Bronchial epithelial cell (primary cell): ENCODE results near the gene KLHDC7B. TPM values are rescaled to one million over a fixed set of nuclear protein-coding genes. Genes with fewer than 3 reads are reported as not detected.

Source experiments
- DNase-seq: peaks from one replicate; pipeline ENCODE4 v3.0.0-alpha.2; 2010; ENCODE audit warnings: low read depth
- FAIRE-seq: peaks from 2 replicates; lab custom pipeline; 2011; peaks lifted over from hg19 to GRCh38; lab: Jason Lieb, UNC
- H3K27me3 ChIP-seq: 2 replicates; pipeline ENCODE4 v1.5.1; 2011; ENCODE audit warnings: low read length; ENCODE audit not compliant: control insufficient read depth, insufficient read depth
- H3K36me3 ChIP-seq: 2 replicates; pipeline ENCODE4 v1.5.1; 2011; ENCODE audit warnings: low read length; ENCODE audit not compliant: control insufficient read depth, insufficient read depth
- H3K4me3 ChIP-seq: 2 replicates; pipeline ENCODE4 v1.5.1; 2011; ENCODE audit warnings: mild to moderate bottlenecking, low read depth, low read length, control low read depth
- total RNA-seq: library from RNA; depleted of rRNA; stranded (reverse); fragments of >200 nt; gene quantifications from 2 replicates; pipeline ENCODE4 v1.2.1, GENCODE V29; 2014
- TF ChIP-seq, protein P1 (sequence below): IDR thresholded peaks from 2 replicates; pipeline ENCODE4 v1.5.1; 2011; ENCODE audit warnings: mild to moderate bottlenecking, moderate library complexity, low read length, control low read depth, inconsistent platforms; ENCODE audit not compliant: insufficient read depth, severe bottlenecking

KLHDC7B gene
- total RNA-seq, 1 donor from 2014 or later: 0.26 TPM

DNA sequence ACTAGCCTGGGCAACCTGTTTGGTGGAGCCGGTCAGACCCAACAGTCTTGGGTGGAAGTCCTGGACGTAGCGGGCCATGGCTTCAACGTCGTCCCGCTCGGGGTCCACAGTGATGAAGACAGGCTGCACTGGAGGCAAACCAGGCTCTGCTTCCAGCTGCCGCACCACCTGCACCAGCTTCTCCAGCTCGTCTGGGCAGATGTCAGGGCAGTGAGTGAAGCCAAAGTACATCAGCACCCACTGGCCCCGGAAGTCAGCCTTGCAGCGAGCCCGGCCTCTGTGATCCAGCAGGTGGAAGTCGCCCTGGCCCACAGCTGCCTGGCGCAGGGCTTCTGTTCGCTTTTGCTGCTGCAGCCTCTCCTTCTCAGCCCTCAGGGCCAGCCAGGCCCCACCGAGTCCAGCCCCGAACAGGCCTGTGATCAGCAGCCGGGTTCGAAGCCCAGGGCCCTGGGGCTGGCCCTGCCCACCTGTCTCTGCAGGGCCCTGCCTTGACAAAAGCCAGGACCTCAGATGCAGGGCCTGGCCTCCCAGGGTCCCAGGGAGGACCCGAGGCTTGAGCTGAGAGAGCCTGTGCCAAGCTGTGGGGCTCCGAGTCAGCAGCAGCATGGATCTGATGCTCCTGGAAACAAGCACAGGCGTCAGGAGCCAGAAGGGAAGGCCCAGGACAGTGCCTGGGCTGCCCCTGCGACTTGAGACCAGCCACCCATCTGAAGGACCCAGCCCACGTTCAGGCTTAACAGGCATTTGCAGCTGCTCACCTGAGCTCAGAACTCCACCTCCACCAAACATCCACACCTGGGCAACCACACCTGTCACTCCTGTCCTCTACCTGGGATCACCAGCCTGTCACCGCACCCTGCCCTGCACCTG, 21.7 kb upstream of the KLHDC7B start:
- no peak for DNase-seq
- H3K4me3 ChIP-seq: peak overlapping the region; percentile 79
- peaks cover 16% of the 10 kb centered on the region for H3K36me3 ChIP-seq

DNA sequence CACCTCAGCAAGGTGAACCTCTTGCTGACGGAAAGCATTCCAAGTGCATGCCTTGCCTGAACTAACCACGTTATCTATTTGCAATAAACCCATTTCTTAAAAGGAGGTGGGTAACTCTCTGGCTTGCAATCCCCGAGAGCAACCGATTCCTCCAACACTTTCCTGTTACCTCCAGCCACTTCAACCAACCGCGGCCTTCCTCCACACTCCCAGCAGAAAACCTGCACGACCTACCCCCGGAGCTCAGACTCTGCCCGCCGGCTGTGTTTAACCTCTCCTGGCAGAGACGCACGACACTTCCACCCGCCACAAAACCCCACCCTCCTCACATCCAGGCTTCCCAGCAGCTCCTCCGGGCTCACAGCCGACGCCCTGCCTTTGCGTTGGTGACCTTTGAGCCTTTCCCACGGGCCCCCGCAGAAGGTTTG, 21.0 kb upstream of the KLHDC7B start:
- TF ChIP-seq, protein P1, sequence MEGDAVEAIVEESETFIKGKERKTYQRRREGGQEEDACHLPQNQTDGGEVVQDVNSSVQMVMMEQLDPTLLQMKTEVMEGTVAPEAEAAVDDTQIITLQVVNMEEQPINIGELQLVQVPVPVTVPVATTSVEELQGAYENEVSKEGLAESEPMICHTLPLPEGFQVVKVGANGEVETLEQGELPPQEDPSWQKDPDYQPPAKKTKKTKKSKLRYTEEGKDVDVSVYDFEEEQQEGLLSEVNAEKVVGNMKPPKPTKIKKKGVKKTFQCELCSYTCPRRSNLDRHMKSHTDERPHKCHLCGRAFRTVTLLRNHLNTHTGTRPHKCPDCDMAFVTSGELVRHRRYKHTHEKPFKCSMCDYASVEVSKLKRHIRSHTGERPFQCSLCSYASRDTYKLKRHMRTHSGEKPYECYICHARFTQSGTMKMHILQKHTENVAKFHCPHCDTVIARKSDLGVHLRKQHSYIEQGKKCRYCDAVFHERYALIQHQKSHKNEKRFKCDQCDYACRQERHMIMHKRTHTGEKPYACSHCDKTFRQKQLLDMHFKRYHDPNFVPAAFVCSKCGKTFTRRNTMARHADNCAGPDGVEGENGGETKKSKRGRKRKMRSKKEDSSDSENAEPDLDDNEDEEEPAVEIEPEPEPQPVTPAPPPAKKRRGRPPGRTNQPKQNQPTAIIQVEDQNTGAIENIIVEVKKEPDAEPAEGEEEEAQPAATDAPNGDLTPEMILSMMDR: no peak
- no peaks in the 10 kb centered on the region for H3K27me3 ChIP-seq
- FAIRE-seq (no peak), DNase-seq (no peak)
- H3K36me3 ChIP-seq: peaks cover 18% of the 10 kb centered on the region
- H3K4me3 ChIP-seq: peak overlapping the region; percentile 79

More for the DNA sequence above, 21.7 kb upstream of the KLHDC7B start:
- no peaks in the 10 kb centered on the region for H3K27me3 ChIP-seq
- TF ChIP-seq, protein P1: no peak
- peak; percentile 58 for FAIRE-seq

DNA sequence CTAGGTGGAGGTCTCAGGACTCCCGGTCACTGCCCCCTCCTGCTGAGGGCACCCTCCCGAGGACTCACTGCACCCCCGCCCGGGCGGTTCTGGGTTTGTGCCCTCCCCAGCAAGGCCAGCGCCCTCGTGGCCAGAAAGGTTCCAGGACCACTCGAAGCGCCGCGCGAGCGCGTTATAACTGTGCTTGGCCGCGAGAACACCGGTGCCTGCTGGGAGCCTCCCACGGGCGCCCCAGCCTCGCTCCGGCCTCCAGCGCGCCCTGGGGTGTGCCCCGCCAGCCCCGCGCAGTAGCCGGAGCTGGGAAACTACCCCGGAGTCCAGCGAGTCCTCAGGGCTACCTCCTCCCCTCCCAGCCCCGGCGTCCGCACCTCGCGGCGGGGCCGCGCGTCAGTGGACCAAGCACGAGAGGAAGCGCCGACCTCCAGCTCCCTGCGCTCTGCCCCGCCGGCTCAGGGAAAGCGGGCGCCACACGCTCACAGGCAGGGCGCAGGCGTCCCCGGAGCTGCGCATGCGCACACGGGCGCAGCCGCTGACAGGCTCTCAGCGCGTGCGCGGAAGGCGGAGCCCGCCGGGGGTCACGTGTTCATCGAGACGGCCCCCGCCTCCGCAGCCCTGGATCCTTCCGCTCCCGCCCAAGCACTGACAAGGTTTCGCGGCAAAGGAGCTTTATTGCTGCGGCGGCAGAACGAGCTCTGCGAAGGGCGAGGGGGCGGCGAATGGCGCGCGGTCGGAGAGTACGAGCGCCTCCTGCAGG, 20.4 kb upstream of the KLHDC7B start, which contains the start of gene SCO2:
Gene SCO2 (minus strand): TSS at position 495 of the 754 bp plus-strand sequence. CDS start 1,187 bp downstream, outside the sequence.
- peaks cover 18% of the 10 kb centered on the region for H3K36me3 ChIP-seq
- FAIRE-seq: no peak
- DNase-seq: peak; percentile 87
- TF ChIP-seq, protein P1: peak; percentile 65
- no peaks in the 10 kb centered on the region for H3K27me3 ChIP-seq
- H3K4me3 ChIP-seq: peak within 1 kb of the TSS; percentile 79

DNA sequence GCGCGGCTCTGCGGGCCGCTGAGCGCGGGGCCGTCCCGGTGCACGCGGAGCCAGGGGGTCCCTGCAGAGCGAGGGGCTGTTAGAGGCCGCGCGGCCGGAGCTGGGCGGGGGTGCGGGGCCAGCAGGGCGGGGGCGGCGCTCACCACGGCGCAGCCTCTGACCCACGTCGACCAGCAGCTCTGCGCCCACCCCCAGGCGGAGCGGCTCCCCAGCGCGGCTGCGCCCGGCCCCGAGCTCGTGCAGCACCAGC, 19.9 kb upstream of the KLHDC7B start:
- TF ChIP-seq, protein P1: no peak
- peaks cover 18% of the 10 kb centered on the region for H3K36me3 ChIP-seq
- H3K4me3 ChIP-seq: peak overlapping the region; percentile 79
- H3K27me3 ChIP-seq: no peaks in the 10 kb centered on the region
- FAIRE-seq (no peak), DNase-seq (no peak)

DNA sequence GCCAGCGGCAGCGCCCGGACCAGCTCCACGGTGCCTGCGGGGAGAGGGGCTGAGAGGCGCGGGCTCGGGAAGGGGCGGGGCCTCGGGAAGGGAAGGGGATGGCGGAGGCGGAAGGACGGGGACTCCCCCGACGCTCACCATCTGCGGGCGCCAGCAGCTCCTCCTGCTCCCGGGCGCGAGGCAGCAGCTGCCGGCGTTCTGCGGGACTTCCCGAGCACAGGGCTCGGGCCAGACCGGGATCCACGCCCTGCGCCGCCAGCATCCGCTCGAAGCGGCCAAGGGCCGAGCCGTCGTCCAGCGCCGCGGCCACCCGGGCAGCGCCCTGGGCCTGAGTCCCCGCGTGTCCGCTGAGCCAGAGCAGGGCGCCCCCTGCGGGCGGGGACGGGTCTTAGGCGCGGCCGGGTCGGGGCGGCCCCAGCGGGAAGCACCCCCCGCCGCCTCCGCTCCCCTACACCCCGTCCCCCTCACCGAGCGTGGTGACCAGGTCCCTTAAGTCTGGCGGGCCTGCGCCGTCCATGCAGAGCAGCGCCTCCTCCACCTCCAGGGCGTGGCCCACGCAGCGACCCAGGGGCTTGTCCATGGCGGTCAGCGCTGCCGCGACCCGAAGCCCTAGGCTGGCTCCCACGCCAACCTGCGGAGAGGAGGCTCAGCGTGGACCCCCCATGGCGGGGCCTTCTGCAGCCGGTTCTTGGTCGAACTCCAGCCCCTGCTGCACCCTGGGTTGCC, 19.4 kb upstream of the KLHDC7B start:
- peak; percentile 50 for DNase-seq
- no peaks in the 10 kb centered on the region for H3K27me3 ChIP-seq
- FAIRE-seq: no peak
- peaks cover 18% of the 10 kb centered on the region for H3K36me3 ChIP-seq
- peak overlapping the region; percentile 79 for H3K4me3 ChIP-seq
- TF ChIP-seq, protein P1: peak; percentile 66
